Endothelial cell of umbilical vein (primary cell): Measurements from ENCODE around the gene CHST12. TPM values are rescaled to one million over a fixed set of nuclear protein-coding genes. Genes with fewer than 3 reads are reported as not detected.

Experiments used
- BruUV-seq: library from RNA; stranded (reverse); fragments of 400-500 nt; replicated peaks from 2 replicates; lab custom pipeline; 2021; lab: Mats Ljungman, UMichigan
- CTCF ChIA-PET: fragments of 300-600, 350-600 bp; sonication (Branson Sonifier 250); formaldehyde crosslinking; loops from one replicate; lab custom pipeline; 2021; ENCODE audit warnings: antibody characterized with exemption, inconsistent platforms; lab: Charles Lee
- POLR2A ChIA-PET: fragments of 300-600, 350-600 bp; sonication (Branson Sonifier 250); formaldehyde crosslinking; loops from one replicate; lab custom pipeline; 2021; ENCODE audit warnings: antibody characterized with exemption, inconsistent platforms; lab: Charles Lee
- DNase-seq: peaks from one replicate; pipeline ENCODE4 v3.0.0-alpha.2; 2011; ENCODE audit warnings: low read depth, low spot score
- FAIRE-seq: peaks from 2 replicates; lab custom pipeline; 2011; peaks lifted over from hg19 to GRCh38; lab: Jason Lieb, UNC
- H2AFZ ChIP-seq: 2 replicates; pipeline ENCODE4 v1.6.0; 2012; ENCODE audit warnings: low read depth, low read length, control low read depth, inconsistent platforms
- H3K27ac ChIP-seq: 2 replicates; pipeline ENCODE4 v1.5.1; 2011; ENCODE audit warnings: low read depth, mild to moderate bottlenecking, control low read depth, low read length, moderate library complexity; ENCODE audit not compliant: insufficient read depth
- H3K27me3 ChIP-seq, 2 experiments: 2 replicates each; pipeline versions ENCODE4 v1.6.0 to v1.6.1; 2011; ENCODE audit warnings: low read length in 2 of 2, mixed read lengths in 1 of 2; ENCODE audit not compliant: control insufficient read depth in 2 of 2, insufficient read depth in 2 of 2
- H3K36me3 ChIP-seq, 2 experiments: 2 replicates in 1 of 2; 3 replicates in 1 of 2; pipeline ENCODE4 v1.5.1; 2011; ENCODE audit warnings: low read length in 2 of 2, mild to moderate bottlenecking in 1 of 2, moderate library complexity in 1 of 2; ENCODE audit not compliant: control insufficient read depth in 2 of 2, insufficient read depth in 2 of 2; ENCODE audit errors: extremely low read depth in 1 of 2
- H3K4me1 ChIP-seq: 3 replicates; pipeline ENCODE4 v1.5.1; 2011; ENCODE audit warnings: mild to moderate bottlenecking, low read length; ENCODE audit not compliant: control insufficient read depth, insufficient read depth; ENCODE audit errors: extremely low read depth
- H3K4me2 ChIP-seq: 2 replicates; pipeline ENCODE4 v1.6.1; 2011; ENCODE audit warnings: low read length, control low read depth, mixed read lengths; ENCODE audit not compliant: insufficient read depth
- H3K4me3 ChIP-seq, 3 experiments: fragments of 200-600 bp in 1 of 3; sonication (generic), shearing (Covaris generic) in 1 of 3; replicated peaks in 1 of 3; 2 replicates each; pipeline ENCODE4 v1.5.1; 2011 to 2016; ENCODE audit warnings: control low read depth in 3 of 3, low read length in 3 of 3, mild to moderate bottlenecking in 2 of 3, inconsistent platforms in 1 of 3, low read depth in 1 of 3, moderate library complexity in 1 of 3; ENCODE audit not compliant: insufficient read depth in 1 of 3
- H3K79me2 ChIP-seq: 2 replicates; pipeline ENCODE4 v1.6.0; 2012; ENCODE audit warnings: low read length, inconsistent platforms; ENCODE audit not compliant: control insufficient read depth, insufficient read depth
- H3K9ac ChIP-seq: replicated peaks from 2 replicates; pipeline ENCODE3; 2011; ENCODE audit warnings: low read length, control low read depth; ENCODE audit not compliant: insufficient read depth; ENCODE audit errors: extremely low read depth
- H3K9me1 ChIP-seq: replicated peaks from 3 replicates; pipeline ENCODE4 v1.6.0; 2011; ENCODE audit warnings: mild to moderate bottlenecking, low read length; ENCODE audit not compliant: control insufficient read depth, insufficient read depth; ENCODE audit errors: extremely low read depth
- H3K9me3 ChIP-seq: replicated peaks from 2 replicates; pipeline ENCODE4 v1.5.1; 2012; ENCODE audit warnings: low read length, inconsistent platforms; ENCODE audit not compliant: control insufficient read depth, insufficient read depth
- H4K20me1 ChIP-seq: replicated peaks from 2 replicates; pipeline ENCODE3; 2011; ENCODE audit warnings: mild to moderate bottlenecking, low read length; ENCODE audit not compliant: control insufficient read depth, insufficient read depth; ENCODE audit errors: extremely low read depth
- CTCF ChIP-seq, 2 donors: IDR thresholded peaks; 1 replicate in 1 of 2; 2 replicates in 1 of 2; pipeline ENCODE4 v1.5.1; 2011; ENCODE audit warnings: low read length in 2 of 2, mild to moderate bottlenecking in 2 of 2, moderate library complexity in 2 of 2, control low read depth in 1 of 2, inconsistent platforms in 1 of 2, low read depth in 1 of 2; ENCODE audit not compliant: insufficient read depth in 1 of 2; ENCODE audit errors: extremely low read depth in 1 of 2
- EZH2 ChIP-seq: IDR thresholded peaks from 2 replicates; pipeline ENCODE4 v1.6.1; 2012; ENCODE audit warnings: borderline replicate concordance, low read depth, mild to moderate bottlenecking, moderate library complexity, low read length, inconsistent platforms; ENCODE audit not compliant: severe bottlenecking
- FOS ChIP-seq: IDR thresholded peaks from 2 replicates; pipeline ENCODE4 v1.6.1; 2011; ENCODE audit warnings: mild to moderate bottlenecking, low read length, moderate library complexity, borderline replicate concordance; ENCODE audit not compliant: insufficient read depth
- GATA2 ChIP-seq: IDR thresholded peaks from 2 replicates; pipeline ENCODE4 v1.7.0; 2011; ENCODE audit warnings: low read depth, mild to moderate bottlenecking, moderate library complexity, mixed read lengths, low read length; ENCODE audit not compliant: insufficient read length, insufficient read depth
- JUN ChIP-seq: IDR thresholded peaks from 2 replicates; pipeline ENCODE4 v1.6.1; 2011; ENCODE audit warnings: borderline replicate concordance, low read depth; ENCODE audit not compliant: insufficient read length, insufficient read depth
- MAX ChIP-seq: IDR thresholded peaks from 2 replicates; pipeline ENCODE4 v1.6.1; 2011; ENCODE audit not compliant: insufficient read depth, insufficient read length
- MYC ChIP-seq: IDR thresholded peaks from one replicate; pipeline ENCODE4 v1.6.1; 2011; ENCODE audit warnings: mild to moderate bottlenecking, low read depth, low read length
- POLR2A ChIP-seq: IDR thresholded peaks from 2 replicates; pipeline ENCODE4 v1.6.1; 2012; ENCODE audit warnings: low read depth, mild to moderate bottlenecking, control low read depth, low read length
- POLR2AphosphoS5 ChIP-seq: IDR thresholded peaks from 2 replicates; pipeline ENCODE4 v1.6.1; 2012; ENCODE audit warnings: low read depth, mild to moderate bottlenecking, control low read depth, low read length, moderate library complexity; ENCODE audit not compliant: insufficient read depth
- dilution Hi-C: fragments of 300-500 bp; cut with MboI; formaldehyde crosslinking; loops from one replicate; pipeline ENCODE4 v1.15.0; 2019; ENCODE audit warnings: low sequenced_read_pairs; ENCODE audit not compliant: extremely low pct_ligation_motif_present
- intact Hi-C: fragments of 100-400 bp; cut with micrococcal nuclease; formaldehyde crosslinking; loops from one replicate; pipeline ENCODE4 v1.10.0; 2022
- polyA plus RNA-seq, 4 experiments: library from polyadenylated mRNA; depleted of rRNA in 3 of 4; stranded (reverse) in 3 of 4; unstranded in 1 of 4; fragments of >200 nt; gene quantifications; 2 replicates each; pipeline versions ENCODE4 v1.2.1 to v1.2.3, GENCODE V29; 2011 to 2012; ENCODE audit warnings: missing spikeins in 1 of 4
- total RNA-seq: library from RNA; stranded (reverse); gene quantifications from 2 replicates; pipeline ENCODE4 v1.2.3, GENCODE V29; 2021

The CHST12 gene
- total and polyA plus RNA-seq, 2 donors (not counting 3 experiments of a cell fraction or from before 2014, with no cell fraction given), result 30.2 to 52.6 TPM

GRCh38 chr7:2436341-2437104 lies 33.1 kb downstream of the CHST12 start:
- TF ChIP-seq EZH2 (no peak), POLR2A (no peak), POLR2AphosphoS5 (no peak), CTCF (IDR thresholded peaks at IDR 0.05; ENCODE audit: extremely low read depth in 1 of 2, insufficient read depth in 1 of 2, low read depth in 1 of 2, low read length in 2 of 2) (no peak), MYC (no peak), MAX (no peak), JUN (no peak), FOS (no peak), GATA2 (no peak)
- Histone ChIP-seq H3K4me3 (no peak overlapping the region), H3K4me1 (no peaks in the 10 kb centered on the region), H3K36me3 (peaks cover 0 to 7% of the 10 kb centered on the region in 2 experiments), H3K9me1 (no peaks in the 10 kb centered on the region), H2AFZ (no peak overlapping the region), H3K9me3 (no peaks in the 10 kb centered on the region), H3K27me3 (no peaks in the 10 kb centered on the region), H3K79me2 (no peaks in the 10 kb centered on the region), H3K27ac (no peak overlapping the region), H3K4me2 (no peak overlapping the region), H3K9ac (no peak overlapping the region), H4K20me1 (no peaks in the 10 kb centered on the region)
- BruUV-seq, result no TSS peak
- no peak for FAIRE-seq
- dilution Hi-C loops, result no loop called here
- intact Hi-C loops, result loop anchor here (10.0 kb wide), 1 partner anchor 862 kb away; the partner anchor contains the start of gene PSMG3
- DNase-seq, result no peak
- ChIA-PET POLR2A (no interaction called here), CTCF (no interaction called here)
